Transverse colon (tissue), 4 donors: ENCODE results near the gene QRFP. TPM values are rescaled to one million over a fixed set of nuclear protein-coding genes. Genes with fewer than 3 reads are reported as not detected.

ENCODE experiments used
- DNase-seq: peaks from one replicate; pipeline ENCODE4 v3.0.0-alpha.2; 2019
- H3K27ac ChIP-seq, 4 donors: fragments of 200-600 bp; sonication (generic); 2 replicates each; pipeline ENCODE4 v1.5.1; 2016 to 2018; ENCODE audit warnings: inconsistent platforms in 4 of 4
- H3K27me3 ChIP-seq: fragments of 200-600 bp; sonication (generic); 2 replicates; pipeline ENCODE4 v1.5.1; 2017; ENCODE audit warnings: inconsistent platforms
- H3K36me3 ChIP-seq, 4 donors: fragments of 200-600 bp; sonication (generic); 2 replicates each; pipeline ENCODE4 v1.5.1; 2017 to 2019; ENCODE audit warnings: inconsistent platforms in 4 of 4
- H3K4me1 ChIP-seq, 4 donors: fragments of 200-600 bp; sonication (generic); 2 replicates each; pipeline ENCODE4 v1.5.1; 2017 to 2020; ENCODE audit warnings: inconsistent platforms in 4 of 4
- H3K4me3 ChIP-seq, 4 donors: fragments of 200-600 bp; sonication (generic); 1 replicate in 1 of 4; 2 replicates in 3 of 4; pipeline versions ENCODE4 v1.5.1 to v1.6.1; 2017 to 2019; ENCODE audit warnings: inconsistent platforms in 4 of 4
- H3K9me3 ChIP-seq, 2 donors: fragments of 200-600 bp; sonication (generic); 2 replicates each; pipeline ENCODE4 v1.5.1; 2017 to 2019; ENCODE audit warnings: inconsistent platforms in 2 of 2
- EP300 ChIP-seq: sonication (generic); formaldehyde crosslinking; IDR thresholded peaks from one replicate; pipeline ENCODE4 v1.6.1; 2017; ENCODE audit warnings: antibody characterized with exemption, low read depth
- POLR2A ChIP-seq: fragments of 450-650 bp; IDR thresholded peaks from one replicate; pipeline ENCODE4 v1.6.1; 2016; ENCODE audit warnings: antibody characterized with exemption, mild to moderate bottlenecking, moderate library complexity
- POLR2AphosphoS5 ChIP-seq, 3 donors: sonication (generic); formaldehyde crosslinking; IDR thresholded peaks; one replicate each; pipeline ENCODE4 v1.6.1; 2016; ENCODE audit warnings: antibody characterized with exemption in 3 of 3
- WGBS, 2 donors: methylation state at CpG; one replicate each; pipeline ENCODE4 v1.1.5; 2018; ENCODE audit warnings: low coverage in 1 of 2; 5-methylcytosine and 5-hydroxymethylcytosine counted together
- in situ Hi-C, 4 donors: fragments of 200-750 bp; cut with MboI; loops; one replicate each; pipeline versions ENCODE4 v1.15.0 to v1.15.1; 2017; ENCODE audit warnings: low sequenced_read_pairs in 3 of 4, low pct_ligation_motif_present in 1 of 4, low pct_unique_long_range_greater_than_20kb in 1 of 4
- intact Hi-C: fragments of 100-400 bp; cut with DNase I; formaldehyde crosslinking; loops from one replicate; pipeline ENCODE4 v1.15.1; 2023; ENCODE audit warnings: low total_unique reads
- total RNA-seq, 4 donors: library from RNA; depleted of rRNA; stranded (reverse); fragments of >200 nt; gene quantifications; one replicate each; pipeline ENCODE4 v1.1.0, GENCODE V29; 2016
- TF ChIP-seq, protein P1 (sequence below), 5 experiments: fragments of 200-600 bp in 3 of 5; fragments of 450-650 bp in 2 of 5; sonication (generic) in 3 of 5; IDR thresholded peaks; 1 replicate in 2 of 5; 2 replicates in 3 of 5; pipeline ENCODE4 v1.5.1; 2016 to 2017; ENCODE audit warnings: antibody characterized with exemption in 5 of 5, inconsistent platforms in 3 of 5, mild to moderate bottlenecking in 2 of 5, moderate library complexity in 1 of 5

Gene QRFP
- total RNA-seq, 4 donors from 2014 or later, result not detected

- Histone ChIP-seq H3K4me1 (peaks cover 10 to 19% (median 13%) of the 10 kb centered on the region in 4 donors), H3K27me3 (peaks cover 30% of the 10 kb centered on the region), H3K9me3 (no peaks in the 10 kb centered on the region), H3K4me3 (no peak overlapping the region), H3K36me3 (no peaks in the 10 kb centered on the region), H3K27ac (no peak overlapping the region)
- in situ Hi-C loops, result no loop called here
- no peak for DNase-seq
- WGBS, 2 donors, result 71 to 75% methylated on average over 3 to 14 of the region's 16 CpGs
- intact Hi-C loops, result no loop called here
- TF ChIP-seq, protein P1, sequence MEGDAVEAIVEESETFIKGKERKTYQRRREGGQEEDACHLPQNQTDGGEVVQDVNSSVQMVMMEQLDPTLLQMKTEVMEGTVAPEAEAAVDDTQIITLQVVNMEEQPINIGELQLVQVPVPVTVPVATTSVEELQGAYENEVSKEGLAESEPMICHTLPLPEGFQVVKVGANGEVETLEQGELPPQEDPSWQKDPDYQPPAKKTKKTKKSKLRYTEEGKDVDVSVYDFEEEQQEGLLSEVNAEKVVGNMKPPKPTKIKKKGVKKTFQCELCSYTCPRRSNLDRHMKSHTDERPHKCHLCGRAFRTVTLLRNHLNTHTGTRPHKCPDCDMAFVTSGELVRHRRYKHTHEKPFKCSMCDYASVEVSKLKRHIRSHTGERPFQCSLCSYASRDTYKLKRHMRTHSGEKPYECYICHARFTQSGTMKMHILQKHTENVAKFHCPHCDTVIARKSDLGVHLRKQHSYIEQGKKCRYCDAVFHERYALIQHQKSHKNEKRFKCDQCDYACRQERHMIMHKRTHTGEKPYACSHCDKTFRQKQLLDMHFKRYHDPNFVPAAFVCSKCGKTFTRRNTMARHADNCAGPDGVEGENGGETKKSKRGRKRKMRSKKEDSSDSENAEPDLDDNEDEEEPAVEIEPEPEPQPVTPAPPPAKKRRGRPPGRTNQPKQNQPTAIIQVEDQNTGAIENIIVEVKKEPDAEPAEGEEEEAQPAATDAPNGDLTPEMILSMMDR (IDR thresholded peaks at IDR 0.05), result no peak
- TF ChIP-seq EP300, result no peak
- TF ChIP-seq POLR2A, result no peak
- TF ChIP-seq POLR2AphosphoS5 (IDR thresholded peaks at IDR 0.05), result no peak
Observed at GRCh38 chr9:130897105-130897751, 616 bp upstream of the QRFP start.

DNA sequence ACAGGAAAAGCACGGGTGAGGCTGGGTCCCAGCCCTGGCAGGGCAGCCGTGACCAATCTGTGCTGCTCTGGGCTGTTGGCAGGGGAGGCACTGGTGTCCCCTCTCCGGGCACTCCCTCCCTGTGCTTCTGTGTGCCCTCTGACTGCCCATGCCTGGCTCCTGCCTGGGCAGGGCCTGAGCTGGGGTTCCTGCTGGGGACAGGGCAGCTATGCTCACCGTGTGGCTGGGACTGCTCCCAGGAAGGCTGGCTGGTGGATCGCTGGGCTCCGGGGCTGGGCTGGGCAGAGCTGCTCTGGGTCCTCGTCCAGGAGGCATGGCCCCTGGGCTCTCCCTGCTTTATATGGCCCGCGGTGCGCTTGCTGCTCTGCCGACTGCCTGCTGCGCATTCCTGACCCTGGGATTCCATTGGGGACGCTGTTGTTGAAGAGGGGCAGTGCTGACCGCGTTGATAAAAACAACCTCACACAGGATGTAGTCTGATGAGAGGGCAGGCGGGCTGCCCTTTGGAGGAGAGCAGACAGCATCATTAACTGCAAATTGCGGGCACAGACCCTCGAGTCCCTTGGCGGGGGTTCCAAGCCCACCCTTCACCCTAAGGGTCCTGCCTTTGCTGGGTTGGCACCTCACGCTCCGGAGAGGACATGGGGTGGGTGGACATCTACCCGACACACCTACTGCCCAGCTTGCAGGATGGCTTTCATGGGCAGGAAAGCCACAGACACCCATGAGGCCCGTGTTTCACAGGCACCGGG is 955 bp downstream of the QRFP start:
- Histone ChIP-seq H3K9me3 (no peaks in the 10 kb centered on the region), H3K27ac (peak overlapping the region in 1 of 4 donors; percentile 5), H3K36me3 (peaks cover 0 to under 1% (median 0%) of the 10 kb centered on the region in 4 donors), H3K4me3 (no peak overlapping the region), H3K4me1 (peaks cover 10 to 19% (median 13%) of the 10 kb centered on the region in 4 donors), H3K27me3 (peaks cover 24% of the 10 kb centered on the region)
- in situ Hi-C loops, result no loop called here
- DNase-seq, result no peak
- WGBS, 2 donors, result 66% methylated on average over 24 of the region's 24 CpGs; no CpG with 5 or more reads in 1 of the 2 donors
- intact Hi-C loops, result no loop called here
- no peak for TF ChIP-seq EP300
- TF ChIP-seq, protein P1 (IDR thresholded peaks at IDR 0.05), result no peak
- no peak for TF ChIP-seq POLR2A
- no peak for TF ChIP-seq POLR2AphosphoS5 (IDR thresholded peaks at IDR 0.05)

DNA sequence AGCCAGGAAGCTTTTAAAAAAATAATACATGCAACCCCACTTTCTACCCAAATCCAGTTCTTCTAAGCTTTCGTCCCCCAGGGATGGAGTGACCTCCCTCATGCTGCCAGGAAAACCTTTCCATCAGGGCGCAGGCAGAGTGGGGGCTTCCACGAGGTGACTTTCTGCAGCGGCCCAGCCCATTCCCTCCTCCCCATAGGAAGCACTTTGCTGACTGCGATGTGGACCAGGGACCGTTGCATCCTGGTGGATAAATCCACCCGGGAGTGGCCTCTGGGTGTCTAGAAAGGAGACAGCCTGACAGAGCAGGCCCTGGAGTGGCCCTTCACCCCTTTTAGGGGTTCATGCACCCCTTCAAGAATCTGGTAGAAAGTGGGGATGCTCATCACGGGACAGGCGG is 1.6 kb downstream of the QRFP start:
- Histone ChIP-seq H3K4me1 (peaks cover 10 to 19% (median 13%) of the 10 kb centered on the region in 4 donors), H3K27ac (peak overlapping the region in 1 of 4 donors; percentile 52)
- intact Hi-C loops, result no loop called here

GRCh38 chr9:130894546-130894945 is 2.1 kb downstream of the QRFP start:
- H3K4me3 ChIP-seq, result no peak overlapping the region
- intact Hi-C loops (no loop called here), in situ Hi-C loops (no loop called here)
- H3K9me3 ChIP-seq, result no peaks in the 10 kb centered on the region
- TF ChIP-seq, protein P1 (IDR thresholded peaks at IDR 0.05), result no peak
- TF ChIP-seq POLR2A, result no peak
- H3K27me3 ChIP-seq, result peaks cover 17% of the 10 kb centered on the region
- DNase-seq, result no peak
- H3K36me3 ChIP-seq, result peaks cover 0 to 11% (median 5%) of the 10 kb centered on the region in 4 donors
- H3K4me1 ChIP-seq, result peaks cover 10 to 19% (median 13%) of the 10 kb centered on the region in 4 donors
- WGBS, 2 donors, result 58% methylated on average over 7 of the region's 7 CpGs; no CpG with 5 or more reads in 1 of the 2 donors
- H3K27ac ChIP-seq, result peak overlapping the region in 1 of 4 donors; percentile 52

More for the DNA sequence above, 1.6 kb downstream of the QRFP start:
- Histone ChIP-seq H3K27me3 (peaks cover 18% of the 10 kb centered on the region), H3K4me3 (no peak overlapping the region), H3K9me3 (no peaks in the 10 kb centered on the region), H3K36me3 (peaks cover 0 to 7% (median 3%) of the 10 kb centered on the region in 4 donors)
- no peak for DNase-seq
- WGBS, 2 donors, result 78% methylated on average over 9 of the region's 9 CpGs; no CpG with 5 or more reads in 1 of the 2 donors
- in situ Hi-C loops, result no loop called here
- TF ChIP-seq, protein P1 (IDR thresholded peaks at IDR 0.05), result no peak
- TF ChIP-seq POLR2AphosphoS5 (IDR thresholded peaks at IDR 0.05), result peak in 1 of 3 donors; percentile 5
